Spinal cord (tissue), 10 donors: Measurements from ENCODE around the gene CCDC69. TPM values are rescaled to one million over a fixed set of nuclear protein-coding genes. Genes with fewer than 3 reads are reported as not detected.
A peak's percentile ranks its signal among the peaks of the same experiment; 100 is the strongest.

Experiments used
- DNase-seq, 6 donors: peaks; one replicate each; pipeline versions ENCODE4 v3.0.0 to v3.0.0-alpha.2; 2013 to 2015; ENCODE audit warnings: low spot score in 6 of 6, low read depth in 4 of 6
- H3K27ac ChIP-seq: one replicate; pipeline ENCODE4 v1.5.1; 2013; ENCODE audit warnings: low read depth, low read length, control low read depth
- H3K27me3 ChIP-seq: one replicate; pipeline ENCODE4 v1.6.1; 2013; ENCODE audit warnings: low read length; ENCODE audit not compliant: control insufficient read depth, insufficient read depth
- H3K36me3 ChIP-seq: one replicate; pipeline ENCODE4 v1.6.1; 2013; ENCODE audit warnings: low read length; ENCODE audit not compliant: control insufficient read depth, insufficient read depth
- H3K4me1 ChIP-seq: one replicate; pipeline ENCODE4 v1.6.1; 2013; ENCODE audit warnings: low read length; ENCODE audit not compliant: control insufficient read depth, insufficient read depth
- H3K4me3 ChIP-seq: one replicate; pipeline ENCODE4 v1.5.1; 2013; ENCODE audit warnings: low read depth, low read length, control low read depth
- H3K9me3 ChIP-seq: one replicate; pipeline ENCODE4 v1.6.1; 2013; ENCODE audit warnings: low read length; ENCODE audit not compliant: control insufficient read depth, insufficient read depth
- WGBS: methylation state at CpG from one replicate; pipeline ENCODE4 v1.1.5; 2013; ENCODE audit warnings: missing lambda C conversion rate; ENCODE audit not compliant: insufficient coverage; 5-methylcytosine and 5-hydroxymethylcytosine counted together
- long read RNA-seq, 4 donors: transcript quantifications; one replicate each; lab custom pipeline, GENCODE V29; 2026
- polyA plus RNA-seq, 2 donors: library from polyadenylated mRNA; unstranded; fragments of 120-200 nt; gene quantifications; one replicate each; pipeline ENCODE4 v1.2.1, GENCODE V29; 2013; ENCODE audit not compliant: insufficient read length in 2 of 2
- total RNA-seq, 2 donors: library from RNA; depleted of rRNA in 1 of 2; stranded (reverse); fragments of 120-200 nt in 1 of 2; fragments of >200 nt in 1 of 2; gene quantifications; one replicate each; pipeline versions ENCODE4 v1.2.3 to v1.2.4, GENCODE V29; 2013 to 2014
- donor health status: healthy.

CCDC69 gene, protein sequence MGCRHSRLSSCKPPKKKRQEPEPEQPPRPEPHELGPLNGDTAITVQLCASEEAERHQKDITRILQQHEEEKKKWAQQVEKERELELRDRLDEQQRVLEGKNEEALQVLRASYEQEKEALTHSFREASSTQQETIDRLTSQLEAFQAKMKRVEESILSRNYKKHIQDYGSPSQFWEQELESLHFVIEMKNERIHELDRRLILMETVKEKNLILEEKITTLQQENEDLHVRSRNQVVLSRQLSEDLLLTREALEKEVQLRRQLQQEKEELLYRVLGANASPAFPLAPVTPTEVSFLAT
- total RNA-seq (1 to 10 TPM; 2.4 to 4.5 TPM), polyA plus RNA-seq (1 to 10 TPM; 4.3 to 7.1 TPM)
- long read RNA-seq, donor 1: 0 reads
- long read RNA-seq, donor 2: 0 reads
- long read RNA-seq, donor 3: 0 reads
- long read RNA-seq, donor 4, partial matches to known transcripts: 0 of 4 reads
- long read RNA-seq, donor 4, other reads (novel, unspliced or antisense): 0 of 4 reads

DNA sequence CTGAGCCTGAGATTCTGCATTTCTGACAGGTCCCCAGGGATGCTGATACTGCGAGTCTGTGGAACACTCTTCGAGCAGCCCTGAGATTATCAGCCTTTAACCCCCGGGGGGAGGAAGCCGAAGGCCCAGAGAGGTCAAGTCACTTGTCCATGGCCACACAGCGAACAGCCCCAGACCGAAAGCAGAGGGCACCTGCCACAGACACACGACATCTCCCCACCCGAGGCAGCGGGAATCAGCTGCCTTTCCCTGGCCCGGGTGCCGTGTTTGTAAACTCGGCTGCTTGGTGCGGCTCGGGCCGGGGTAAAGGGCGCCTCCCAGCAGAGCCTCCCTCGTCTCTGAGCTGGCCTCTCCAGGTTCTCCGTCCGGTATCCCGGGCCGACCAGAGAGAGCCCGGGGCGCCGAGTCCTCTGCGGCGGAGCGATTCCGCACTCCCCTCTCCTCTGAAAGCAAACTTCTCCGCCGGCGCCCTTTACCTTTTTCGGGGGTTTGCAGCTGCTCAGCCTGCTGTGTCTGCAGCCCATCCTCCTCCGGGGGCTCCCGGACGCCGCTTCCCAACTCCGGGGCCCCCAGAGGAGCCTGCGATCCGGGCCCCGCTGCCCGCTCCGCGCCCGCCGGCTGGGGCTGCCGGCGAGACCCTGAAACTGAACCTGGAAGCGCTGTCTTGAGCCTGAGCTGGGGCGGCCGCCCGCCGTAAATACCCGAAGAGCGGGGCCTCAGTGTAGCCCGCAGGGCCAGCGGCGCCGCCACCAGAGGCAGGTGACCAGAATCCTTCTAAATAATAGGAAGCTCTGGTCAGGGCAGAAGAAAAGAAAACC lies at the start of gene CCDC69:
TSS of gene CCDC69 (minus strand) at position 646 of the 818 bp plus-strand sequence. CDS start at position 524, 122 bp downstream.
- Histone ChIP-seq H3K4me3 (peak within 1 kb of the TSS; percentile 63), H3K9me3 (no peaks in the 10 kb centered on the region), H3K27ac (no peak within 1 kb of the TSS), H3K27me3 (no peaks in the 10 kb centered on the region), H3K36me3 (no peaks in the 10 kb centered on the region), H3K4me1 (peaks cover 8% of the 10 kb centered on the region)
- peak; percentile 13 to 81 (median 54) for DNase-seq
- WGBS: 3% methylated on average over 53 of the region's 58 CpGs

DNA sequence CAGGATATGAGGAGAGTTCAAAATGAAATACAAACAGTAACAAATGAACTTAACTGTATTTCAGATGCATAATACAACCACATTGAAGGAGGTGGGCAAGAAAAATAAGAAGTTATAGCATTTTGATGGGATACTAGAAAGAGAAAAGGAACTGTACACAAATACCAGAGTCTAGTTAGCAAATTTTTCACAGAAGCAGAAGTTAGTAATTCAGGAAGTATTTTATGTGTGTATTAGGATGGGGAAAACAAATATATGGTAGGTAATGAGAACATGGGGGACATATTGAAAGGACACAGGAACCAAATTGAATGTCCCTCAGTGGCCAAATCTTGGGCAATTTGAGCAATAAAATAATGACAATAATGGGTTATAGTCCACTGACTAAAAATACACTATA lies 47.4 kb upstream of the CCDC69 start:
- DNase-seq: no peak

DNA sequence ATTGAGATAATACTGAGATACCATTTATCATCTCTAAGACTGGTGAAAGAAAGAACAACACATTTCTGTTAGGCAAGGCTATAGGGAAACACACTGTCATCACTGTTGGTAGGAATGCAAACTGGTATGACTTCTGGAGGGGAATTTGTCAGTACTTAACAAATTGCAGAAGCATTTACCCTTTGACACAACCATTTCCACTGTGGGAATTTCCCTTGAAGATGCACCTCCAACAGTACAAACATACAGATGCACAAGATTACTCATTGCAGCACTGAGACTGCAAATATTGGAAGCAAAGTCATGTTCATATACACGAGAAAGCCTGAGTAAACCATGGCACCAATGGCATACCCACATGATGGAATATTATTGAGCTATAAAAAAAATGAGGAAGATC lies 46.7 kb upstream of the CCDC69 start:
- no peaks in the 10 kb centered on the region for H3K27me3 ChIP-seq
- no peaks in the 10 kb centered on the region for H3K9me3 ChIP-seq
- H3K27ac ChIP-seq: no peak overlapping the region
- no peak for DNase-seq
- H3K36me3 ChIP-seq: peaks cover 8% of the 10 kb centered on the region
- H3K4me1 ChIP-seq: no peaks in the 10 kb centered on the region
- WGBS: no CpG with 5 or more reads among the region's 1 CpG
- H3K4me3 ChIP-seq: no peak overlapping the region

More for the DNA sequence above, 47.4 kb upstream of the CCDC69 start:
- Histone ChIP-seq H3K4me1 (no peaks in the 10 kb centered on the region), H3K9me3 (no peaks in the 10 kb centered on the region), H3K4me3 (no peak overlapping the region), H3K36me3 (peaks cover 5% of the 10 kb centered on the region), H3K27me3 (no peaks in the 10 kb centered on the region), H3K27ac (no peak overlapping the region)

DNA sequence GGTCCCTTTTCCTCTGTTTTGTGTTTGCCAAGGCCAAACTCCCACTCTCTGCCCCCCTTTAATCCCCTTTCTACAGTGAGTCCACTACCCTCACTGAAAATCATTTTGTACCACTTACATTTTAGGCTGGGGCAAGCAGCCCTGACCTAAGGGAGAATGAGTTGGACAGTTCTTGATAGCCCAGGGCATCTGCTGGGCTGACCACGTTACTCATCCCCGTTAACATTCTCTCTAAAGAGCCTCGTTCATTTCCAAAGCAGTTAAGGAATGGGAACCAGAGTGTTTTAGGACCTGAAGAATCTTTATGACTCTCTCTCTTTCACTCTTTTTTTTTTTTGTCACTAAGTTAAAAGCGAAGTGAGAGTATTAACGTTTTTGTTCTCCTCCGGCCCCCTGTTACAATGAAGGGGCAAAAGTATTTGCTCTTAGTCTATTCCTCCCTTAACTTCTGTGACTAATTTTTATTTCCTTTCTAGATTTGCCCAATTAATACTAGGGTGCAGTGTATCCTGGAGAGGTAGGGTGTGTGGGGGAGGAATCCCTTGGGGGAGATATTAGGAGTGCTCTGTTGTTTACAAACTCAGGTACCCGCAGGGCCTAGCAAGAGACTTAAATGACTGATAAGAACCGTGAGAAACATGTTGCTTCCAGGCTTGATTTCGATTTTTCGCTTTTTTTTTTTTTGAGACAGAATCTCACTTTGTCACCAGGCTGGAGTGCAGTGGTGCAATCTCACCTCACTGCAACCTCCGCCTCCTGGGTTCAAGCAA lies 43.8 kb upstream of the CCDC69 start:
- Histone ChIP-seq H3K36me3 (peaks cover 11% of the 10 kb centered on the region), H3K9me3 (no peaks in the 10 kb centered on the region), H3K27ac (no peak overlapping the region), H3K27me3 (no peaks in the 10 kb centered on the region), H3K4me1 (no peaks in the 10 kb centered on the region), H3K4me3 (no peak overlapping the region)
- no peak for DNase-seq
- 86% methylated on average over 5 of the region's 11 CpGs for WGBS

DNA sequence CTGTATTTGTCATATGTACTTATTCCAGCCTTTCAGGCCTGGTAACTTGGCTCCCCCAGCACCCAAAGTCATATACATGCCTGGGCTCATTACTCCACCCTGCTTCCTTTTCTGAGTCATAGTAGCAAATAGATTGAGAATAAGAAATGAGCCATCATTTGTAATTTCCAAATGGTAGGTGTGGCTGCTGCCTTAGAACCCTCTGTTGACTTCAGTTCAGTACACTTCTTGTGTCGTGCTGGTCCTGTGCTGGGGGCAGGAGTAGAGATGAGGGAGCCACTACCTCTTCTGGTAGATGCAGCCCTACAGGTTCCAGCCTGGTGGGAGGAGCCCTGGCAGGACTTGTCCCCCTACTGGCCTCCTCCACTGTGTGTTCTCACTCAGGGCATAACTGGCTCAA lies 40.2 kb upstream of the CCDC69 start:
- no peaks in the 10 kb centered on the region for H3K4me1 ChIP-seq
- H3K27ac ChIP-seq: no peak overlapping the region
- H3K4me3 ChIP-seq: no peak overlapping the region
- H3K27me3 ChIP-seq: no peaks in the 10 kb centered on the region
- peaks cover 11% of the 10 kb centered on the region for H3K36me3 ChIP-seq
- no peaks in the 10 kb centered on the region for H3K9me3 ChIP-seq
- no peak for DNase-seq
- 89% methylated on average over 1 of the region's 1 CpG for WGBS

DNA sequence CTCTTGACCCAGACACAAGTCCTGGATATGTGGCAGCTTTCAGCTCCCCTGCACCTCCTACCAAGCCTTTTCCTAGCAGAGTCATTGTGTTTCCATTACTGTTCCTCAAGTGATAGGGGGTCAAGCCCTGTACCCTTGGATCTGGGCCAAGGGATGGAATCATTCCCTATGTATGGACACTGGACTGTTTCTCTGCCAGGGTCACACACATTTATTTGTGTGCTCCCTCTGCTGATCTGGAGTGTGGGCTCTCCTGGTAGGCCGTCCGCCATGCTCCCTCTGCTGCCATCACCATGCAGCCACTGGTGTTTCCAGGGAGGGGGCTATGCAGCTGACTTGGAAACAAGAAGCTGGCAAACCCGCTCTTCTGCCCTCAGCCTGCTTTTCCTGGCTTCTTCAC lies 38.6 kb upstream of the CCDC69 start:
- WGBS: 94% methylated on average over 3 of the region's 3 CpGs
- Histone ChIP-seq H3K9me3 (no peaks in the 10 kb centered on the region), H3K27me3 (no peaks in the 10 kb centered on the region), H3K27ac (no peak overlapping the region), H3K4me1 (no peaks in the 10 kb centered on the region), H3K36me3 (peaks cover 11% of the 10 kb centered on the region), H3K4me3 (no peak overlapping the region)
- DNase-seq: no peak

DNA sequence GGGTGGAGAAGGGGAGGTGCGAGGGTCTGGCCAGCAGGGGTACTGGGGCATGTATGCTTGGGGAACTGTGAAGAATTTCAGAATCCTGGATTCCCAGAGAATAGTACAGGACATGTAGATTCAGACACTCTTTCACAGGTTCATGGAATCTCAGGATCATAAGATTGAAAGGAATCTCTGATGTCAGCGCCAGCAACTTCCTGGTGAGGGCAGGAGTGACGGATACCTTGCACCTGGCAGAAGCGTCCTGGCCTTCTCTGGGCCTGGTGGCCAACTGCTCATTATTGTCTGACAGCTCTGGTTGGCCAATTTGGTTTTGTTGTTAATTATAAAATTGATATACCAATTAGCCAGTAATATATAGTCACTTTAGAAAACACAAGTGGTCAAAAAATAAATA lies 36.0 kb upstream of the CCDC69 start:
- peaks cover 3% of the 10 kb centered on the region for H3K36me3 ChIP-seq
- H3K4me3 ChIP-seq: no peak overlapping the region
- no peak overlapping the region for H3K27ac ChIP-seq
- WGBS: 100% methylated on average over 2 of the region's 4 CpGs
- no peaks in the 10 kb centered on the region for H3K4me1 ChIP-seq
- no peaks in the 10 kb centered on the region for H3K9me3 ChIP-seq
- H3K27me3 ChIP-seq: no peaks in the 10 kb centered on the region
- DNase-seq: no peak

DNA sequence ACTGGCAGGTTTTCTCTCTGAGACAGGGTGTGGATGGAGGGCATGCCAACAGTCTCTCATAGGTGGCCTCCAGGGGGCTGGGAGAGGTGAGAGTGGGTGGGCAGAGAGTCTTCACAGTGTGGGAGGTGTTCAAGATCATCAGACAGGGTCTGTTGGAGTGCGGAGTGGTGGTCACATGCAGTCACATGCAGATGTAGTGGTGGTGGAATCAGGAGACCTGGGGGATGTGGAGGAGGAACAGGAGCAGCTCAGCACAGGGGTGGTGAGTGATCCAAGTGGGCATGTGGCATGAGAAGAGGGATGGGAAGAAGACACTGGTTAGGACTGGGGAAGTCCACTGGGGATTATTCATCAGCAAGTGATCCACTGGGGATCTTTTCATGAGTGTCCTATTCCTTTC lies 34.9 kb upstream of the CCDC69 start:
- Histone ChIP-seq H3K4me3 (no peak overlapping the region), H3K27ac (no peak overlapping the region), H3K27me3 (no peaks in the 10 kb centered on the region), H3K4me1 (no peaks in the 10 kb centered on the region), H3K9me3 (no peaks in the 10 kb centered on the region), H3K36me3 (peaks cover 3% of the 10 kb centered on the region)
- DNase-seq: no peak
- 44% methylated on average over 1 of the region's 1 CpG for WGBS

DNA sequence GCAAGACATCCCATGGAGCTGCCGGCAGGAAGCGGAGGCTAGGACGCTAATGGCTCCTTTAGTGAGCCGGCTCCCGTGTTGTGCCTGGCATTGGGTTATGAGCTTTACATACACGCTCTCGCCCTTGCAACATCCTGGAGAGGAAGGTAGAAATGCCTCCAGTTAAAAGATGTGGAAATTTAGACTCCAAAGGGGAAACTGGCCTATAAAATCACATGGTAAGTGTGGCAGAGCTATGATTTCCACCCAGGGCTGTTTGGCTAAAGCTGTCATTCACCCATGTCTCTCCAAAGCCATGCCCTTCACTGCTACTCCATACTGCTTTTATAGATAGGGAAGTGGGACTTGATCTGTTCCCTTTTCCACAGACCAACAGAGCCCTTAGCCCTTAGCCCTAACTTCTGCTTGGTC lies 34.3 kb upstream of the CCDC69 start:
- no peak overlapping the region for H3K4me3 ChIP-seq
- DNase-seq: no peak
- WGBS: 70% methylated on average over 7 of the region's 7 CpGs
- H3K4me1 ChIP-seq: peaks cover 5% of the 10 kb centered on the region
- H3K27ac ChIP-seq: no peak overlapping the region
- H3K36me3 ChIP-seq: no peaks in the 10 kb centered on the region
- no peaks in the 10 kb centered on the region for H3K27me3 ChIP-seq
- H3K9me3 ChIP-seq: no peaks in the 10 kb centered on the region
